ENCODE measurements around the gene LOXL3. TPM values are rescaled to one million over a fixed set of nuclear protein-coding genes. Genes with fewer than 3 reads are reported as not detected.
"Not testable (repeated sequence)": the region's sequence is repeated elsewhere in the genome, so short reads cannot be mapped to it uniquely, and the experiment has no call there.

LOXL3 gene
- total RNA-seq, 1 donor from 2014 or later: 24.2 TPM

- H3K36me3 Mint-ChIP-seq: no peaks in the 10 kb centered on the region
- no peak overlapping the region for H3K9ac ChIP-seq
- H3K27ac ChIP-seq: no peak overlapping the region
- no peaks in the 10 kb centered on the region for H3K4me1 ChIP-seq
- no peak overlapping the region for H2AFZ ChIP-seq (replicated peaks)
- no peak overlapping the region for H3K4me3 Mint-ChIP-seq
- no peak overlapping the region for H3K4me2 ChIP-seq
- H4K20me1 ChIP-seq (ENCODE audit: low read depth): no peaks in the 10 kb centered on the region
- H3K4me1 Mint-ChIP-seq: peaks cover 2% of the 10 kb centered on the region
- peaks cover 51% of the 10 kb centered on the region for H3K27me3 ChIP-seq
- H3K4me3 ChIP-seq: no peak overlapping the region
- H3K27me3 Mint-ChIP-seq (ENCODE audit: insufficient read depth, low read depth): peaks cover 12% of the 10 kb centered on the region
- no peaks in the 10 kb centered on the region for H3K79me2 ChIP-seq (ENCODE audit: low read depth)
- TF ChIP-seq EZH2phosphoT487 (IDR thresholded peaks at IDR 0.05) (no peak), EZH2 (IDR thresholded peaks at IDR 0.05) (no peak), CTCF (IDR thresholded peaks at IDR 0.05) (no peak)
- DNase-seq (ENCODE audit: low spot score): no peak
- H3K27ac Mint-ChIP-seq: peak overlapping the region; percentile 55
- no peaks in the 10 kb centered on the region for H3K9me3 Mint-ChIP-seq
- no peaks in the 10 kb centered on the region for H3K9me3 ChIP-seq (ENCODE audit: low read depth)
- H3F3A ChIP-seq (ENCODE audit: low read depth): no peaks in the 10 kb centered on the region
- no peaks in the 10 kb centered on the region for H3K36me3 ChIP-seq
Measured at GRCh38 chr2:74564222-74564621, 10.5 kb upstream of the LOXL3 start.

GRCh38 chr2:74562126-74562775, 8.5 kb upstream of the LOXL3 start:
- Mint-ChIP-seq H3K4me3 (no peak overlapping the region), H3K4me1 (peaks cover 2% of the 10 kb centered on the region), H3K36me3 (no peaks in the 10 kb centered on the region), H3K9me3 (no peaks in the 10 kb centered on the region), H3K27ac (no peak overlapping the region), H3K27me3 (ENCODE audit: insufficient read depth, low read depth) (peaks cover 24% of the 10 kb centered on the region)
- Histone ChIP-seq H3F3A (ENCODE audit: low read depth) (peaks cover 4% of the 10 kb centered on the region), H3K4me2 (no peak overlapping the region), H3K4me1 (no peaks in the 10 kb centered on the region), H3K9ac (no peak overlapping the region), H4K20me1 (ENCODE audit: low read depth) (no peaks in the 10 kb centered on the region), H3K36me3 (no peaks in the 10 kb centered on the region), H3K27ac (no peak overlapping the region), H2AFZ (replicated peaks) (no peak overlapping the region), H3K79me2 (ENCODE audit: low read depth) (no peaks in the 10 kb centered on the region), H3K27me3 (peaks cover 46% of the 10 kb centered on the region), H3K9me3 (ENCODE audit: low read depth) (no peaks in the 10 kb centered on the region), H3K4me3 (no peak overlapping the region)
- TF ChIP-seq CTCF (IDR thresholded peaks at IDR 0.05) (no peak), EZH2 (IDR thresholded peaks at IDR 0.05) (no peak), EZH2phosphoT487 (IDR thresholded peaks at IDR 0.05) (no peak)
- DNase-seq (ENCODE audit: low spot score): no peak

- not testable (repeated sequence) for H2AFZ ChIP-seq (replicated peaks); H4K20me1 ChIP-seq (ENCODE audit: low read depth); H3K4me1 ChIP-seq; DNase-seq (ENCODE audit: low spot score); H3F3A ChIP-seq (ENCODE audit: low read depth); H3K9me3 ChIP-seq (ENCODE audit: low read depth); H3K4me1 Mint-ChIP-seq; H3K27ac ChIP-seq; H3K9me3 Mint-ChIP-seq; H3K79me2 ChIP-seq (ENCODE audit: low read depth); H3K36me3 Mint-ChIP-seq; H3K4me2 ChIP-seq; H3K27ac Mint-ChIP-seq; H3K36me3 ChIP-seq; H3K4me3 Mint-ChIP-seq; H3K9ac ChIP-seq; H3K4me3 ChIP-seq
- H3K27me3 Mint-ChIP-seq (ENCODE audit: insufficient read depth, low read depth): peaks cover 29% of the 10 kb centered on the region
- peaks cover 40% of the 10 kb centered on the region for H3K27me3 ChIP-seq
Measured at GRCh38 chr2:74561022-74561421, 7.3 kb upstream of the LOXL3 start.

- no peak overlapping the region for H3K4me3 ChIP-seq
- Mint-ChIP-seq H3K36me3 (no peaks in the 10 kb centered on the region), H3K27me3 (ENCODE audit: insufficient read depth, low read depth) (peaks cover 30% of the 10 kb centered on the region), H3K4me1 (peaks cover 2% of the 10 kb centered on the region), H3K27ac (no peak overlapping the region), H3K4me3 (no peak overlapping the region), H3K9me3 (no peaks in the 10 kb centered on the region)
- H3K79me2 ChIP-seq (ENCODE audit: low read depth): no peaks in the 10 kb centered on the region
- H4K20me1 ChIP-seq (ENCODE audit: low read depth): peaks cover 7% of the 10 kb centered on the region
- no peaks in the 10 kb centered on the region for H3K9me3 ChIP-seq (ENCODE audit: low read depth)
- peaks cover 42% of the 10 kb centered on the region for H3K27me3 ChIP-seq
- peaks cover under 1% of the 10 kb centered on the region for H3K4me1 ChIP-seq
- H2AFZ ChIP-seq (replicated peaks): no peak overlapping the region
- TF ChIP-seq EZH2 (IDR thresholded peaks at IDR 0.05) (no peak), EZH2phosphoT487 (IDR thresholded peaks at IDR 0.05) (no peak), CTCF (IDR thresholded peaks at IDR 0.05) (no peak)
- no peaks in the 10 kb centered on the region for H3K36me3 ChIP-seq
- peaks cover 4% of the 10 kb centered on the region for H3F3A ChIP-seq (ENCODE audit: low read depth)
- DNase-seq (ENCODE audit: low spot score): no peak
- H3K27ac ChIP-seq: no peak overlapping the region
- H3K9ac ChIP-seq: no peak overlapping the region
- no peak overlapping the region for H3K4me2 ChIP-seq
Measured at GRCh38 chr2:74560591-74560990, 6.8 kb upstream of the LOXL3 start.
